PC-3 (cell line): Measurements from ENCODE around the gene DBNDD1. TPM values are rescaled to one million over a fixed set of nuclear protein-coding genes. Genes with fewer than 3 reads are reported as not detected.

Source experiments
- ATAC-seq: fragments of 200-7000 bp; cut with Tn5 transposase; 2 replicates; pipeline ENCODE4 v1.9.1; 2020; ENCODE audit warnings: mild to moderate bottlenecking, moderate library complexity
- BruUV-seq: library from RNA; stranded (reverse); fragments of 400-500 nt; replicated peaks from 2 replicates; lab custom pipeline; 2021; lab: Mats Ljungman, UMichigan
- CTCF ChIA-PET: fragments of 300-600 bp; sonication (Branson Sonifier 250); formaldehyde crosslinking; loops from one replicate; lab custom pipeline; 2022; ENCODE audit warnings: antibody characterized with exemption; lab: Charles Lee
- POLR2A ChIA-PET: fragments of 300-600 bp; sonication (Branson Sonifier 250); formaldehyde crosslinking; loops from one replicate; lab custom pipeline; 2022; ENCODE audit warnings: antibody characterized with exemption; ENCODE audit not compliant: unreplicated experiment; lab: Charles Lee
- DNase-seq: peaks from one replicate; pipeline ENCODE4 v3.0.0-alpha.2; 2015
- H2AFZ ChIP-seq: fragments of 300-600 bp; sonication (generic); 2 replicates; pipeline ENCODE4 v1.6.0; 2016; ENCODE audit warnings: antibody characterized with exemption, low read length
- H3F3A ChIP-seq: fragments of 300-600 bp; sonication (generic); one replicate; pipeline ENCODE4 v1.6.0; 2017; ENCODE audit warnings: antibody characterized with exemption, low read length, control low read depth, mild to moderate bottlenecking; ENCODE audit not compliant: unreplicated experiment
- H3K27ac ChIP-seq: fragments of 300-600 bp; sonication (generic); 2 replicates; pipeline ENCODE4 v1.5.1; 2016; ENCODE audit warnings: mild to moderate bottlenecking, low read length
- H3K27me3 ChIP-seq: fragments of 300-600 bp; sonication (generic); 2 replicates; pipeline ENCODE4 v1.6.1; 2016; ENCODE audit warnings: low read length, mixed read lengths
- H3K36me3 ChIP-seq: fragments of 300-600 bp; sonication (generic); 2 replicates; pipeline ENCODE4 v1.6.1; 2016; ENCODE audit warnings: low read depth, mixed run types, low read length, mixed read lengths
- H3K4me1 ChIP-seq: fragments of 300-600 bp; sonication (generic); 2 replicates; pipeline ENCODE4 v1.5.1; 2016; ENCODE audit warnings: low read length; ENCODE audit not compliant: insufficient read depth
- H3K4me2 ChIP-seq: fragments of 300-600 bp; sonication (generic); 2 replicates; pipeline ENCODE4 v1.6.0; 2016; ENCODE audit warnings: low read length
- H3K4me3 ChIP-seq: fragments of 300-600 bp; sonication (generic); 2 replicates; pipeline ENCODE4 v1.5.1; 2016; ENCODE audit warnings: mild to moderate bottlenecking, low read length, mixed read lengths
- H3K79me2 ChIP-seq: fragments of 300-600 bp; sonication (generic); 2 replicates; pipeline ENCODE4 v1.6.1; 2017; ENCODE audit warnings: low read length, mixed read lengths
- H3K9ac ChIP-seq: fragments of 300-600 bp; sonication (generic); 2 replicates; pipeline ENCODE4 v1.6.0; 2016; ENCODE audit warnings: mild to moderate bottlenecking, low read length
- H3K9me2 ChIP-seq: fragments of 300-600 bp; sonication (generic); replicated peaks from 2 replicates; pipeline ENCODE4 v1.6.1; 2016; ENCODE audit warnings: mixed run types, low read length, mixed read lengths
- H3K9me3 ChIP-seq: fragments of 300-600 bp; sonication (generic); 2 replicates; pipeline ENCODE4 v1.6.1; 2016; ENCODE audit warnings: low read length, mixed read lengths
- H4K20me1 ChIP-seq: fragments of 300-600 bp; sonication (generic); 2 replicates; pipeline ENCODE4 v1.6.1; 2016; ENCODE audit warnings: low read length, mixed read lengths
- EZH2 ChIP-seq: fragments of 300-600 bp; sonication (generic); IDR thresholded peaks from one replicate; pipeline ENCODE4 v1.6.1; 2017; ENCODE audit warnings: antibody characterized with exemption, mild to moderate bottlenecking, low read length; ENCODE audit not compliant: unreplicated experiment
- EZH2phosphoT487 ChIP-seq: fragments of 300-600 bp; sonication (generic); IDR thresholded peaks from 2 replicates; pipeline ENCODE4 v1.6.1; 2018; ENCODE audit warnings: mild to moderate bottlenecking, antibody characterized with exemption, low read length, borderline replicate concordance
- intact Hi-C: fragments of 100-400 bp; cut with micrococcal nuclease; formaldehyde crosslinking; loops from 2 replicates; pipeline ENCODE4 v1.9.0; 2023
- total RNA-seq: library from RNA; depleted of rRNA; stranded (reverse); fragments of >200 nt; gene quantifications from 2 replicates; pipeline ENCODE4 v1.2.3, GENCODE V29; 2014
- TF ChIP-seq, protein P1 (sequence below): fragments of 300-600 bp; sonication (generic); conservative IDR thresholded peaks from 2 replicates; pipeline ENCODE4 v1.5.1; 2017; ENCODE audit warnings: antibody characterized with exemption, low read depth, mild to moderate bottlenecking, low read length

Gene DBNDD1
- total RNA-seq, 1 experiment from 2014 or later: 21.1 TPM

DNA sequence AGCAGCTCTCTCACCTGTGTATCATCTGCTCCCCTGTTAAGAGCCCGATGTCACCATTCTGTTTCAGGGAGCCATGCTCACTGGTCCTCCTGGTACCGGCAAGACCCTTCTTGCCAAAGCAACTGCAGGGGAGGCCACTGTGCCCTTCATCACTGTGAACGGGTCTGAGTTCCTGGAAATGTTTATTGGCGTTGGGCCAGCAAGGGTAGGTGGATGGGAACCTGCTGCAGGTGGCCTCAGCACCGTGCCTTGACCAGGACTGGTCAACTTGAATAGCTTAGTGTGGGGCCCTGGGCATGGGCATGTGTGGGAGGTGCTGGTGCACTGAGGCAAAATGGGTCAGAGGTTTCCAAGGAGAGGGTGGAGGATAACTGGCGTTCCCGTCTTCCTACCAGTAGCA, 28.5 kb downstream of the DBNDD1 start:
- H3K27me3 ChIP-seq: no peaks in the 10 kb centered on the region
- no peak overlapping the region for H3K4me3 ChIP-seq
- no peak overlapping the region for H3K27ac ChIP-seq
- ATAC-seq (no peak), DNase-seq (no peak)
- no peaks in the 10 kb centered on the region for H3K9me2 ChIP-seq
- no TSS peak for BruUV-seq
- POLR2A ChIA-PET: no interaction called here
- peaks cover under 1% of the 10 kb centered on the region; the same call in 1 of the 2 replicates for H4K20me1 ChIP-seq
- H3K4me1 ChIP-seq: no peaks in the 10 kb centered on the region
- TF ChIP-seq, protein P1, sequence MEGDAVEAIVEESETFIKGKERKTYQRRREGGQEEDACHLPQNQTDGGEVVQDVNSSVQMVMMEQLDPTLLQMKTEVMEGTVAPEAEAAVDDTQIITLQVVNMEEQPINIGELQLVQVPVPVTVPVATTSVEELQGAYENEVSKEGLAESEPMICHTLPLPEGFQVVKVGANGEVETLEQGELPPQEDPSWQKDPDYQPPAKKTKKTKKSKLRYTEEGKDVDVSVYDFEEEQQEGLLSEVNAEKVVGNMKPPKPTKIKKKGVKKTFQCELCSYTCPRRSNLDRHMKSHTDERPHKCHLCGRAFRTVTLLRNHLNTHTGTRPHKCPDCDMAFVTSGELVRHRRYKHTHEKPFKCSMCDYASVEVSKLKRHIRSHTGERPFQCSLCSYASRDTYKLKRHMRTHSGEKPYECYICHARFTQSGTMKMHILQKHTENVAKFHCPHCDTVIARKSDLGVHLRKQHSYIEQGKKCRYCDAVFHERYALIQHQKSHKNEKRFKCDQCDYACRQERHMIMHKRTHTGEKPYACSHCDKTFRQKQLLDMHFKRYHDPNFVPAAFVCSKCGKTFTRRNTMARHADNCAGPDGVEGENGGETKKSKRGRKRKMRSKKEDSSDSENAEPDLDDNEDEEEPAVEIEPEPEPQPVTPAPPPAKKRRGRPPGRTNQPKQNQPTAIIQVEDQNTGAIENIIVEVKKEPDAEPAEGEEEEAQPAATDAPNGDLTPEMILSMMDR: no peak
- TF ChIP-seq EZH2phosphoT487 (no peak), EZH2 (no peak)
- no peak overlapping the region for H3K9ac ChIP-seq
- no peak overlapping the region for H3K4me2 ChIP-seq
- peaks cover 29% of the 10 kb centered on the region for H3F3A ChIP-seq
- peaks cover 13% of the 10 kb centered on the region; the same call in 1 of the 2 replicates for H3K9me3 ChIP-seq
- intact Hi-C loops: no loop called here
- peaks cover 41% of the 10 kb centered on the region for H3K36me3 ChIP-seq
- no peaks in the 10 kb centered on the region for H3K79me2 ChIP-seq
- CTCF ChIA-PET: no interaction called here
- H2AFZ ChIP-seq: no peak overlapping the region

DNA sequence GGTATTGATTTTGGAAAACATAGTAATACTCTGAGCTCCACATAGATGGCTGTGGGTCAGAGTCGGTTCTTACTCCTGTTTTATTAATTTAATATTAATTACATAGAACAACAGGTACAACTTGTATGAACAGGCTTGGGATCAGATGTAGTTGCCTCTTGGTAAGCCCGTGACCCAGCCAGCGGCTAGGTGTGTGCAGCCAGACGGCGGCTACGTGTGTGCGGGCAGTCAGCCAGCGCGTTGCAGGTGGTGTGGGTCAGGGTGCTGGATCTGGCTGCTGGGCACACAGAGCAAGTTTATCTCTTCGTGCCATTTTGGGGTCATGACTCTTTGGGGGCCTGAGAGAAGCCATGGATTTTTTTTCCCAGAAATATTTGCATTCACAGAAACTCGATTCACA, 30.3 kb downstream of the DBNDD1 start:
- DNase-seq: no peak
- H3K27me3 ChIP-seq: no peaks in the 10 kb centered on the region
- H3K36me3 ChIP-seq: peaks cover 45% of the 10 kb centered on the region
- no peak overlapping the region for H2AFZ ChIP-seq
- CTCF ChIA-PET: no interaction called here
- TF ChIP-seq EZH2: no peak
- TF ChIP-seq, protein P1: no peak
- TF ChIP-seq EZH2phosphoT487: no peak
- H3K27ac ChIP-seq: no peak overlapping the region
- ATAC-seq: no peak
- H3K9me3 ChIP-seq: 0 out of 2 replicates have a peak, but pooled peaks cover 4% of the 10 kb centered on the region
- H3K4me2 ChIP-seq: no peak overlapping the region
- H3K9me2 ChIP-seq: no peaks in the 10 kb centered on the region
- H3K9ac ChIP-seq: no peak overlapping the region
- no peaks in the 10 kb centered on the region for H4K20me1 ChIP-seq
- POLR2A ChIA-PET: no interaction called here
- H3K4me3 ChIP-seq: no peak overlapping the region
- peaks cover 10% of the 10 kb centered on the region for H3F3A ChIP-seq
- H3K4me1 ChIP-seq: no peaks in the 10 kb centered on the region
- BruUV-seq: no TSS peak
- intact Hi-C loops: no loop called here
- no peaks in the 10 kb centered on the region for H3K79me2 ChIP-seq

DNA sequence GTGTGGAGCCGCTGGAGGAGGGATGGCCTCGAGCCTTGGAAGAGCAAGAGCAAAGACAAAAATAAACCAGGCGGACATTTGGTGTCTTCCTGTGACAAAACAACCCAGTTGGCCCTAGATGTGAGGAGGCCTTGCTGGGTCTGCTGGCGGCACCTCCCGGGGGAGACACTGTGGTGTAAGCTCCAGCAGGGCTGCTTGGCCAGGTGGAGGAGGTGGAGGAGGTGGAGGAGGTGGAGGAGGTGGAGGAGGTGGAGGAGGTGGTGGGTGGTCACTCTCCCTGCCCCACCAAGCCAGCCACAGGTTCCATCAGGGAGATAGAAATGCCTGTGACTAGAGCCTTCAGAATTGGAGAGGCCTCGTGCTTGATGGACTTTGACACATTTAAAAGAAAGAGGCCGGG, 32.1 kb downstream of the DBNDD1 start:
- no peaks in the 10 kb centered on the region for H3K4me1 ChIP-seq
- H2AFZ ChIP-seq: no peak overlapping the region
- BruUV-seq: no TSS peak
- ATAC-seq (no peak), DNase-seq (no peak)
- no peaks in the 10 kb centered on the region for H3K27me3 ChIP-seq
- no peaks in the 10 kb centered on the region for H4K20me1 ChIP-seq
- H3K4me2 ChIP-seq: no peak overlapping the region
- no peak overlapping the region for H3K9ac ChIP-seq
- no peaks in the 10 kb centered on the region for H3F3A ChIP-seq
- TF ChIP-seq, protein P1: no peak
- TF ChIP-seq EZH2 (no peak), EZH2phosphoT487 (no peak)
- no peak overlapping the region for H3K27ac ChIP-seq
- no peaks in the 10 kb centered on the region for H3K9me2 ChIP-seq
- ChIA-PET POLR2A (no interaction called here), CTCF (no interaction called here)
- H3K36me3 ChIP-seq: peaks cover 32% of the 10 kb centered on the region
- H3K4me3 ChIP-seq: no peak overlapping the region
- intact Hi-C loops: no loop called here
- no peaks in the 10 kb centered on the region for H3K79me2 ChIP-seq
- no peaks in the 10 kb centered on the region for H3K9me3 ChIP-seq
